ENCODE measurements around the gene C14orf132.

The C14orf132 gene

DNA sequence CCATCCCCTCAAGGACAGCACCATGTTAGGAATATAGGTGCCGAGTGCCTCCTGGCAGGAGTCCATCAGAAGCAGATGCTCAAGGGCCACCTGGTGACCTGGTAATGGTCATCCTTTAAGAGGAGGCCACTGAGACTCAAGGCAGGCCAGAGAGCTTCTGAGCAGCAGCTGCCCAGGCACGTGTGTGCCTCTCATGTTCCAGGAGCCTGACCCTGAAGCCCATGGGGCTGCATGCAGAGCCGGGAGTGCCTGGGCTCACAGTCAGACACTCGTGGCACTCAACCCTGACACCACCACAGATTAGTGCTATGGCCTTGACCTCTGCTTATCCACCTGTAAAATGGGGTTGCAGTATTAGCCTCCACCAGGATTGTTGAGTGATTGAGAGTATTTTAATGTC, 45.6 kb downstream of the C14orf132 start:
- TF ChIP-seq, protein P1, sequence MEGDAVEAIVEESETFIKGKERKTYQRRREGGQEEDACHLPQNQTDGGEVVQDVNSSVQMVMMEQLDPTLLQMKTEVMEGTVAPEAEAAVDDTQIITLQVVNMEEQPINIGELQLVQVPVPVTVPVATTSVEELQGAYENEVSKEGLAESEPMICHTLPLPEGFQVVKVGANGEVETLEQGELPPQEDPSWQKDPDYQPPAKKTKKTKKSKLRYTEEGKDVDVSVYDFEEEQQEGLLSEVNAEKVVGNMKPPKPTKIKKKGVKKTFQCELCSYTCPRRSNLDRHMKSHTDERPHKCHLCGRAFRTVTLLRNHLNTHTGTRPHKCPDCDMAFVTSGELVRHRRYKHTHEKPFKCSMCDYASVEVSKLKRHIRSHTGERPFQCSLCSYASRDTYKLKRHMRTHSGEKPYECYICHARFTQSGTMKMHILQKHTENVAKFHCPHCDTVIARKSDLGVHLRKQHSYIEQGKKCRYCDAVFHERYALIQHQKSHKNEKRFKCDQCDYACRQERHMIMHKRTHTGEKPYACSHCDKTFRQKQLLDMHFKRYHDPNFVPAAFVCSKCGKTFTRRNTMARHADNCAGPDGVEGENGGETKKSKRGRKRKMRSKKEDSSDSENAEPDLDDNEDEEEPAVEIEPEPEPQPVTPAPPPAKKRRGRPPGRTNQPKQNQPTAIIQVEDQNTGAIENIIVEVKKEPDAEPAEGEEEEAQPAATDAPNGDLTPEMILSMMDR (IDR thresholded peaks at IDR 0.05; ENCODE audit: low read depth, low read length), result no peak
- DNase-seq, result no peak
- Histone ChIP-seq H3K9me3 (ENCODE audit: severe bottlenecking) (no peaks in the 10 kb centered on the region), H3K4me3 (ENCODE audit: low read depth, low read length) (no peak overlapping the region), H3K36me3 (peaks cover 26% of the 10 kb centered on the region), H3K27me3 (ENCODE audit: insufficient read depth, low read depth, severe bottlenecking) (no peaks in the 10 kb centered on the region), H3K27ac (no peak overlapping the region)

DNA sequence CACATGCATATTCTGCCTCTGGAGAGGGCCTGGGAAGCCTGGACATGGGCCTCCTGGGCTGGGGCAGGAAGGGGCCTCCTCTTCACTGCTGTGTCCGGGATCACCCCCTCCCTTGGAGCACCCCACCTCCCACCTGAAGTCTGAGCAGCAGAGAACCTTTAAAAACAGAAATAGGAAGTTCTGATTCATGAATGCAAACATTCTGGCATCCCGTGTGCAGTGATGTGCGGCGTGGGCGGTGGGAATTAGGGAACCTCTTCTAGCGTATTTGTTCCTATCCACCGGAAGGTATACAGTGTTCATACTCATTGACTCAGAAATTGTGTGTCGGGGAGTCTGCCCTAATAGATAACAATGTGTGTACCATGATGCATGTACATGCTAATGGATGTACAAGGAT, 46.2 kb downstream of the C14orf132 start:
- peaks cover 26% of the 10 kb centered on the region for H3K36me3 ChIP-seq
- no peak overlapping the region for H3K27ac ChIP-seq
- no peaks in the 10 kb centered on the region for H3K9me3 ChIP-seq (ENCODE audit: severe bottlenecking)
- DNase-seq, result no peak
- TF ChIP-seq, protein P1 (IDR thresholded peaks at IDR 0.05; ENCODE audit: low read depth, low read length), result no peak
- no peak overlapping the region for H3K4me3 ChIP-seq (ENCODE audit: low read depth, low read length)
- H3K27me3 ChIP-seq (ENCODE audit: insufficient read depth, low read depth, severe bottlenecking), result no peaks in the 10 kb centered on the region

DNA sequence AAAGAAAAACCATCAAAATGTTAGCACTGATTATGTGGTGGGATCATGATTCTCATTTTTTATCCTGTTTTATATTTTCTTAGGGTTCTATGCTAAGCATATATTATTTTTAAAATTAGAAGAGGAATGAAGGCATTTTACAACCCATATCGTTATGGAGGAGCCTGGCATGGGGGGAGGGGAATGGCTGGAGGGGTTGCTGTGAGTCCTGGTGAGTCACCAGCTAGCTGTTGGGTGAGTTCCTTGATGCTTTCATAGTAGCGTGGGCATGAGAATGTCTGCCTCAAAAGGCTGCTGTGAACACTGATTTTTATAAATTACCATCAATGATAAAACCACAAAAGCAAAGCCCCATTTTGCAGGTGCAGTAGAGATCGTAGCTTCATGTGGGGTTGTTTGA, 46.9 kb downstream of the C14orf132 start:
- no peak overlapping the region for H3K4me3 ChIP-seq (ENCODE audit: low read depth, low read length)
- H3K9me3 ChIP-seq (ENCODE audit: severe bottlenecking), result no peaks in the 10 kb centered on the region
- H3K36me3 ChIP-seq, result peaks cover 26% of the 10 kb centered on the region
- H3K27ac ChIP-seq, result no peak overlapping the region
- no peaks in the 10 kb centered on the region for H3K27me3 ChIP-seq (ENCODE audit: insufficient read depth, low read depth, severe bottlenecking)
- TF ChIP-seq, protein P1 (IDR thresholded peaks at IDR 0.05; ENCODE audit: low read depth, low read length), result no peak
- no peak for DNase-seq

DNA sequence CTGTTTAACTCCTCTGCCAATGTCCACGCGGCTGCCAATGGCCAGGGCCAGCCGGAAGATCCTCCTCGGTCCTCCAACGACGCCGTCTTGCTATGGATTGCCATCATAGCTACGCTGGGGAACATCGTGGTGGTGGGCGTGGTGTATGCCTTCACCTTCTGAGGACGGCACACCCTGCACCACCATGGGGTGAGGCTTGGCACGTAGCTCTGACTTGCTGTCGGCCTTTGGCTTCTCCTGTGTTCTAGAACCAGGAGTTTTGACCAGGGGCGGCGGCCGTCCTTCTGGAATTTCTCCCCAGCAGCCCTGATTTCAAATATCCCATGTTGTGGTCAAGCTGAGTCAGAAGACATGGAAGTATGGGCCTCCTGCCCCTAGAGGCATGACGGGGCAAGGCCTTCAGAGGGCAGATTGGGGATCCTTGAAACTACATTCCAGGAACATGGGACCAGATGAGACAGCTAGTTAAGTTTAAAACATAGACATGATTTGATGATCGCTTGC, 47.5 kb downstream of the C14orf132 start:
- Histone ChIP-seq H3K27ac (no peak overlapping the region), H3K36me3 (peaks cover 26% of the 10 kb centered on the region), H3K27me3 (ENCODE audit: insufficient read depth, low read depth, severe bottlenecking) (no peaks in the 10 kb centered on the region), H3K9me3 (ENCODE audit: severe bottlenecking) (no peaks in the 10 kb centered on the region), H3K4me3 (ENCODE audit: low read depth, low read length) (no peak overlapping the region)
- no peak for DNase-seq
- TF ChIP-seq, protein P1 (IDR thresholded peaks at IDR 0.05; ENCODE audit: low read depth, low read length), result no peak

DNA sequence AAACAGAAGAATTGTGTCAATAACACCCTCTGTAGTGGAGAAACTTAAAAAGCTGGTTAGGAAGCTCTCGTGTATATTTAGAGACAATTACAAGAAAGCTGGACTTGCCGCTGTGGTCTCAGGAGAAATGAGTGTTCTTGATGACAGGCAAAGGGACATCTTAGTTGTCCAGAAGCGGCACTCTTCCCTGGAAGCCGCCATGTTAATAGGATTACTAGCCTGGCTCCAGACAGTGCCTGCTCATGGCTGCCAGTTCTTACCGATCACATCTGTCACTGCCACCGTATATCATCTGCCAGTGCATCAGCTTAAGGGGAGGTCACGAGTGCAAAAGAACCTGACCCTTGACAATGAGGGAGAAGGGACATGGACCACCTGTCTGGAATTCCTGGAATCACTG, 48.9 kb downstream of the C14orf132 start:
- TF ChIP-seq, protein P1 (IDR thresholded peaks at IDR 0.05; ENCODE audit: low read depth, low read length), result no peak
- Histone ChIP-seq H3K4me3 (ENCODE audit: low read depth, low read length) (no peak overlapping the region), H3K36me3 (peaks cover 26% of the 10 kb centered on the region), H3K27ac (peak overlapping the region; percentile 90), H3K27me3 (ENCODE audit: insufficient read depth, low read depth, severe bottlenecking) (no peaks in the 10 kb centered on the region), H3K9me3 (ENCODE audit: severe bottlenecking) (no peaks in the 10 kb centered on the region)
- DNase-seq, result peak; percentile 83

DNA sequence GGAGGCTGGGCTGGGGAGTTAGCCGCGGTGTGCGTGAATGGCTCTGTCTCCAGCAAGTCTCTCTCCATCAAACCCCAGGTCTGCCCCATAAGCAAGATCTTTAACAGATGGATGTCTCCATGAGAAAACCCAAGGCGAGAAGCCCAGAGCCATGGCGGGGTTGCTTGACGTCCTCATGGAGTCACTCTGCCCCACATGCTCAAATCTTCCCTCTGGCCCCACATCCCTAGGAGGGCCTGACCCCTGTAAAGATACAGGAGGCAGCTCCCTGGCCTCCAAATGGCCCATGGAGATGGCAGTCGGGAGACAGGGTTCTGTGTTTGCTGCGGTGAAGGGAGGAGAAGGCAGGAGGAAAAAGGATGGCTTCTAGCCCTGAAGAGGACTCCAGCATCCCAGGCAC, 49.3 kb downstream of the C14orf132 start:
- peaks cover 26% of the 10 kb centered on the region for H3K36me3 ChIP-seq

More for the DNA sequence above, 49.3 kb downstream of the C14orf132 start:
- Histone ChIP-seq H3K4me3 (ENCODE audit: low read depth, low read length) (no peak overlapping the region), H3K27me3 (ENCODE audit: insufficient read depth, low read depth, severe bottlenecking) (no peaks in the 10 kb centered on the region), H3K27ac (peak overlapping the region; percentile 90), H3K9me3 (ENCODE audit: severe bottlenecking) (no peaks in the 10 kb centered on the region)
- no peak for DNase-seq
- TF ChIP-seq, protein P1 (IDR thresholded peaks at IDR 0.05; ENCODE audit: low read depth, low read length), result no peak
